Stimulated activated CD8-positive, alpha-beta memory T cell treated with anti-CD3 and anti-CD28 coated beads, Interleukin-7, amount 100 ng/mL, for 24 hours (primary cell): ENCODE data around the gene PRCP.
"Not testable (repeated sequence)": the region's sequence is repeated elsewhere in the genome, so short reads cannot be mapped to it uniquely, and the experiment has no call there.

Experiments
- DNase-seq: peaks from one replicate; pipeline ENCODE4 v3.0.0-alpha.2; 2020; ENCODE audit warnings: low read depth

PRCP gene

GRCh38 chr11:82900277-82901164 lies at the start of gene PRCP:
PRCP (minus strand) TSS chr11:82900430; CDS start chr11:82900402, 28 bp downstream.
- peak; percentile 89 for DNase-seq

- DNase-seq, result no peak
These were observed 49.1 kb upstream of the PRCP start for GRCh38 chr11:82949352-82949751.

GRCh38 chr11:82945682-82946081 lies 45.5 kb upstream of the PRCP start:
- no peak for DNase-seq

- DNase-seq, result not testable (repeated sequence)
These were observed 44.8 kb upstream of the PRCP start for GRCh38 chr11:82945041-82945440.

- no peak for DNase-seq
These were observed 44.0 kb upstream of the PRCP start for GRCh38 chr11:82944198-82944597.

- not testable (repeated sequence) for DNase-seq
These were observed 43.2 kb upstream of the PRCP start for GRCh38 chr11:82943430-82943829.

GRCh38 chr11:82942376-82942775 lies 42.1 kb upstream of the PRCP start:
- DNase-seq, result no peak

- DNase-seq, result no peak
These were observed 39.2 kb upstream of the PRCP start for GRCh38 chr11:82939456-82939855.

- no peak for DNase-seq
These were observed 37.3 kb upstream of the PRCP start for GRCh38 chr11:82937554-82937953.

GRCh38 chr11:82936261-82936660 lies 36.0 kb upstream of the PRCP start:
- DNase-seq, result no peak

GRCh38 chr11:82932564-82932963 lies 32.3 kb upstream of the PRCP start:
- no peak for DNase-seq

GRCh38 chr11:82930734-82931133 lies 30.5 kb upstream of the PRCP start:
- DNase-seq, result no peak

GRCh38 chr11:82930229-82930628 lies 30.0 kb upstream of the PRCP start:
- DNase-seq, result no peak

GRCh38 chr11:82929121-82929520 lies 28.9 kb upstream of the PRCP start:
- no peak for DNase-seq

- DNase-seq, result no peak
These were observed 27.1 kb upstream of the PRCP start for GRCh38 chr11:82927264-82927880.

GRCh38 chr11:82924522-82925224 lies 24.4 kb upstream of the PRCP start:
- no peak for DNase-seq

GRCh38 chr11:82922396-82923173 lies 22.4 kb upstream of the PRCP start:
- DNase-seq, result not testable (repeated sequence)

- DNase-seq, result not testable (repeated sequence)
These were observed 20.0 kb upstream of the PRCP start for GRCh38 chr11:82920227-82920626.

GRCh38 chr11:82919786-82920185 lies 19.6 kb upstream of the PRCP start:
- DNase-seq, result not testable (repeated sequence)

- no peak for DNase-seq
These were observed 8.9 kb upstream of the PRCP start for GRCh38 chr11:82909015-82909640.

- DNase-seq, result no peak
These were observed 8.1 kb upstream of the PRCP start for GRCh38 chr11:82908311-82908710.
